Neural cell (in vitro differentiated cells): ENCODE data around the gene TMC1.

ENCODE experiments used
- CTCF ChIP-seq: fragments of 450-650 bp; IDR thresholded peaks from 2 replicates; pipeline ENCODE4 v1.5.1; 2014; ENCODE audit warnings: antibody characterized with exemption, mild to moderate bottlenecking, moderate library complexity; ENCODE audit not compliant: poor library complexity, severe bottlenecking
- EP300 ChIP-seq: fragments of 450-650 bp; conservative IDR thresholded peaks from 2 replicates; pipeline ENCODE4 v1.6.1; 2014; ENCODE audit warnings: antibody characterized with exemption, mild to moderate bottlenecking, moderate library complexity; ENCODE audit not compliant: poor library complexity, severe bottlenecking
- EZH2 ChIP-seq: fragments of 200-600, 300-800 bp; shearing (Covaris generic), sonication (generic); IDR thresholded peaks from 2 replicates; pipeline ENCODE4 v1.6.1; 2014; ENCODE audit warnings: antibody characterized with exemption, low read length, borderline replicate concordance, mild to moderate bottlenecking; ENCODE audit not compliant: insufficient read depth, poor library complexity, severe bottlenecking
- MXI1 ChIP-seq: fragments of 450-650 bp; conservative IDR thresholded peaks from 2 replicates; pipeline ENCODE4 v1.6.1; 2014; ENCODE audit warnings: antibody characterized with exemption, mild to moderate bottlenecking; ENCODE audit not compliant: poor library complexity, severe bottlenecking
- POLR2AphosphoS5 ChIP-seq: IDR thresholded peaks from 2 replicates; pipeline ENCODE4 v1.6.1; 2012
- RAD21 ChIP-seq: fragments of 450-650 bp; conservative IDR thresholded peaks from 2 replicates; pipeline ENCODE4 v1.6.1; 2014; ENCODE audit warnings: antibody characterized with exemption, mild to moderate bottlenecking, moderate library complexity
- REST ChIP-seq: IDR thresholded peaks from 2 replicates; pipeline ENCODE4 v1.6.1; 2012; ENCODE audit warnings: borderline replicate concordance
- SMC3 ChIP-seq: fragments of 450-650 bp; conservative IDR thresholded peaks from 2 replicates; pipeline ENCODE4 v1.6.1; 2014; ENCODE audit warnings: antibody characterized with exemption, mild to moderate bottlenecking, moderate library complexity; ENCODE audit not compliant: poor library complexity
- TAF1 ChIP-seq: IDR thresholded peaks from 2 replicates; pipeline ENCODE4 v1.6.1; 2012; ENCODE audit warnings: low read depth

DNA sequence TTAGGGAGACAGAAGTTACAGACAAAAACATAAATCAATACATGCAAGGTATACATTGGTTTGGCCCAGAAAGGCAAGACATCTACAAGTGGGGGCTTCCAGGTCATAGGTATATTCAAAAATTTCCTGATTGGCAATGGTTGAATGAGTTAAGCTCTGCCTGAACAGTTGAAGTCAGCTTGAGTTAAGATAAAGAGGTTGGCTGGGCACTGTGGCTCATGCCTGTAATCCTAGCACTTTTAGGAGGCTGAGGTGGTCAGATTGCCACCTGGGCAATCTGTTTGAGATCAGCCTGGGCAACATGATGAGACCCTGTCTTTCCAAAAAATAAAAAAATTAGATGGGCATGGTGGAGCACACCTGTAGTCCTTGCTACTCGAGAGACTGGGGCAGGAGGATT is 16.3 kb downstream of the TMC1 start:
- TF ChIP-seq POLR2AphosphoS5 (no peak), CTCF (no peak), EZH2 (no peak), SMC3 (no peak), EP300 (no peak), REST (no peak), RAD21 (no peak), TAF1 (no peak), MXI1 (no peak)
